Stimulated activated CD4-positive, alpha-beta T cell treated with anti-CD3 and anti-CD28 coated beads, Interleukin-1b, Interleukin-23, amount 100 ng/mL, for 24 hours (primary cell): ENCODE results near the gene ARHGAP15.

Experiments
- DNase-seq, 4 experiments: peaks; one replicate each; pipeline ENCODE4 v3.0.0-alpha.2; 2020; ENCODE audit warnings: low read depth in 4 of 4, low spot score in 1 of 4

The ARHGAP15 gene

DNA sequence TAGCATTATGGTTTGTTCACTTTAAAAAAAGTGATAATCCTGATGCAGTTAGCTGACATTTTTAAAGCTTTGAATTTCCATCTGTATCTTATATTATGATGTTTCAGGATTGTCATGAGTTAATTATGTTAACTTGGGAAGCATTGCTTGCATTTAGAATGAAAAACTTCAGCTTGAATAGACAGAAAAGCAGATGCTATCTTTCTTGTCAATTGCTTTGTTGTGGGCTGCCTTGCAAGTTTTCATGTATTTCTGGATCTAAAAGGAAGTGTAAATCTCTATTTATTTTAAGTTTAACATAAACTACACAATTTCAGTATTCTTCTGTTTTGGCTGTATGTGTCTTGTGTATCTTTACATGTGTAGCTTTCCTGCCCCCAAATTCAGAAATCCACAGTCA lies 479.5 kb downstream of the ARHGAP15 start:
- no peak for DNase-seq

DNA sequence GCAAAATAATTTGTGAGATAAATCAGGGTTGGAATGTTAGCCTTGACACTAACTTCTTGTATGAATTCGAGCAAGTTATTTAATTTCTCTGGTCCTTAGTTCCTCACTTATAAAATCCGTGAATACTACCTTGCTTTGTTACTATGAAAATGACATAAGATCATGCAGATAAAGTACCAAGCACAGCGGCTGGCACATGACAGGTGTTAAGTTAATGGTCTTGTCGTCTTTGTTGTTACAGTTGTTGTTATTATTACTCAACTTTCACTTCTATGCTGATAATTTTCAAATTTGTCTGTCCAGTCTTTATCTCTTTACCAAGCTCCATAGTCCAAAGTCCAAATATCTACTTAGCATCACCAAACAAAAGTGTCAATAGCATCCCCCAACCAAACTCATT lies 482.1 kb downstream of the ARHGAP15 start:
- no peak for DNase-seq

DNA sequence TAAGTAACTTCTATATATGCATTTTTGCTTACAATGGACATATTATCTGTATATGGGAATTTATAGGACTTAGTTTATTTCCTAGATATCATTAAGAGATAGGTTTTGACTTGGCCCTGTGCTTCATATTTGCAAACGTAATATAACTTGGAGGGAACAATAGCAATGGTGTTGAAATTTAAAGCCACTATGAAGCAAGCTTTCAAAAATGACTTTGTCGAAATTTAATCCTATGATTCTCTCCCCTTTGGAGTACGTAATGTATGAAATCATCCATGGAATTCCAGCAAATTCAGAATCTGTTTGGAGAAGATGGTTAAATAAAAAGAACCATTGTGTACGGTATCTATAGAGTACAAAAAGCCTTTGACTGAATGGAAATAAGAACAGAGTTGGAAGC lies 486.3 kb downstream of the ARHGAP15 start:
- no peak for DNase-seq

DNA sequence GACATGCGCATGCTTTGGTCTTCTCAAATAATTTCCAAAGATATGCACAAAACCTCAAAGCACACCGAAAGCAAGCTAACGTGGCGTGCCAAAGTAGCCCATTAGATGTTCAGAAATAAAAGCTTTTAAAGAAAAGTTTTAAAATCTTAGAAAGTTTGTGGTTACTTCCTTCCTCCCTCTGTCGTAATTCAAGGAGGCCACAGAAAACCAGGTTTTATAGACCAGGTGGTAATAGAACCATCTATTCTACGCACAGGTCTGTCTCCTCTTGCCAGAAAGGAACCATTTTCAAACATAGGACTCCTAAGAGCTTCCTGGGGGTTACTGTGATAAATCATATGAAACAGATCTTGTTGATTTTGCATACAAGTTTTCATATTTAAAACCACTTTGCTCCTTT lies 487.2 kb downstream of the ARHGAP15 start:
- DNase-seq = no peak

DNA sequence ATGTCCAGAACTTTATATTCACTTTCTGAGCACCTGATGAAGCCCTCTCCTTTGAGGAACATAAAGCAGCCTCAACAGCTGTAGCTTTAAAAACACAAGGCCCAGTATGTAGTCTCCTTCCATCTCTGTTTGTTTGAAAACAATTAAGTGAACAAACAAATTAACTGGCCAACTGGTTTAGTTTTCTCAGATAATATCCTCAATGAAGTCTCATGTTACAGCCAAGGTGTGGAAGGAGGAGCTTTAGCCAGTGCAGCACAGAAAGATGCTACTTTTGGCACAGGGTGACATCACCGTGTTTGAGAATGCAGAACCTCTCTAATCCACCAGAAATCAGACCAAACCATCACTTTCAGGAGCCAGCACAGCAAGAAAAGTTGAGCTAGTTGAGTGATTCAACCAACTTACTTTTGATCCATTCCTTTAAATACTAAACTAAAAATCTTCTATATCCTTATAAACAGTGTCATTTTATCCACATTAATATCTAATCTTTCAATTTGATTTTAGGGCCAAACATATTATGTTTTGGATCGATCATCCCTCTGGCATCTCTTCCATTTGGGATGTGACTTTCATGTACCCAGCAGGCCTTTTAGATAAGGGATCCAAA lies 488.7 kb downstream of the ARHGAP15 start:
- DNase-seq = no peak

DNA sequence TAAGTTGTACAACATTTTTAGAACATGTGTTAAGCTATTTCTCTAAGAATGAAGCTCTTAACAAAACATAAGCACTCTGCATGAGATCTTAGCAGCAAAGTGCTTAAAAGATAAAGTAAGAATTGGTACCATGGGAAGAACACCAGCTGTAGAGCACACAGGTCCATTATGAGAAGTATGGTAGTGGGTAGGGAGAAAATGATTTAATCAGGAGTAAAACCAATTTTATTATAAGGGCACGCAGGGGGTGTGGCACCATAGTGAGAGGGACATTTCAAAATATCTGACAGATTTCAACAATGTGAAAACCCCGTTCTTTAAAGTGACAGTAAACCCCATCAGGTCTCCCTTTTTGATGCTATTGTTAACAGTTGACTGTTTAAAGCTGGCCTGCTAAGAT lies 492.9 kb downstream of the ARHGAP15 start:
- no peak for DNase-seq

DNA sequence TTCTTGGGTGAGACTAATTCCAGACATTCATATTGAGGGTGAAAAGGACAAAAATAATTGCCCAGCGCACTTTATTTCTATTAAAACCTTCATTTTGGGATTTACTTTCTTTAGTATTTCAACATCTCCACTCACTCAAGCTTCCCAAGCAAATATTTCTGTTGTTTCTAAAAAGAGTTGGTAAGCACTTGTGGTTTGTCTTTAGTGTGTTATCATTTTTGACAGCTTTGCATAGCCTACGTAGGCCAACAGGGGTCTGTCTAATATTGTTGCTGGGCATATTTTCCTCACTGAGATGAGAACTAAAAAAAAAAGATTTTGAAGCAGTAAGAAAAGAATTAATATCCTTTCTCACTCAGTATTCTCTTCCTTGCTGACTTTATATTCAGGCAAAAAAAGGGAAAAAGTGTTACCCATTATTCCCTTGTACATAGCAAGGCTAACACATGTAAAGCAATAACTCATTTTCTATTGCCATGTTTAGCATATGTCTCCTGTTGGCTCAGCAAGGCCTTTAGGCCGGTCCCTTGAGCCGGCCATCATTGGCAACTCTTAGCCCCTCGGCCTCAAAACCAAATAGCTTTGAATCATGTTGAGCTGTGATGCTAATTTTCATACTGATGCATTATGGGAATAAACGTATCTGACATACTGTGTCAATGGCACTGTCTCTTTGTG lies 494.2 kb downstream of the ARHGAP15 start:
- DNase-seq = no peak

DNA sequence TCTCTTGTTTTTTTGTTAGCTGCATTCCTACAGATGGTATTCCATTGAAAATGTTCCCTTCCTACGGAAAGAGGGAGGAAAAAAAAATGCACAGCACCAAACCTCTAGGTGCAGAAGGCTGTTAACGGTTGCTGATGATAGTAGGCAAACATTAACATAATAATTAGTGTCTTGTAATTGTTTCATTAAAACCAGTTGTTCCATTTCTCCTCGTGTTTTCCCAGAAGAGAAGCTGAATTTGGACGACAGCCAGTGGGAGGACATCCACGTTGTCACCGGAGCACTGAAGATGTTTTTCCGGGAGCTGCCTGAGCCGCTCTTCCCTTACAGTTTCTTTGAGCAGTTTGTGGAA lies 494.7 kb downstream of the ARHGAP15 start:
- DNase-seq = no peak

DNA sequence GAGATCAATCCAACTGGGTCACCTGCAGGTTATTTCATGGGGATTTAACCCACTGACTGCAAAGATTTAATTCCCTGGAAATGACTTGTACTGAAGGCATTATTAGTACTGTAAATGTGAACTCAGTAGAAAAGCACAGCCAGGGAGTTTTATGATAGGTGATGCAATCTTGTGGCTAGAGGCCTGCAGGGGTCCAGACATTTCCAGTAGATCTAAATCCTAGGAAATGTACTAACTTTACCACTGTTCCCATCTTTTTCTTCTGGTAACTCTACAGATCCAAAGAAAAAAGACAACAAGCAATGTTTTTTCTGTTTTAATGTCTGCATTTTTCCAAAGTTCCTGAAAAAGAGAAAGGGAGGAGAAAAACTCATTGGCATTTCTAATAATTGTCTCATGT lies 500.1 kb downstream of the ARHGAP15 start:
- no peak for DNase-seq

DNA sequence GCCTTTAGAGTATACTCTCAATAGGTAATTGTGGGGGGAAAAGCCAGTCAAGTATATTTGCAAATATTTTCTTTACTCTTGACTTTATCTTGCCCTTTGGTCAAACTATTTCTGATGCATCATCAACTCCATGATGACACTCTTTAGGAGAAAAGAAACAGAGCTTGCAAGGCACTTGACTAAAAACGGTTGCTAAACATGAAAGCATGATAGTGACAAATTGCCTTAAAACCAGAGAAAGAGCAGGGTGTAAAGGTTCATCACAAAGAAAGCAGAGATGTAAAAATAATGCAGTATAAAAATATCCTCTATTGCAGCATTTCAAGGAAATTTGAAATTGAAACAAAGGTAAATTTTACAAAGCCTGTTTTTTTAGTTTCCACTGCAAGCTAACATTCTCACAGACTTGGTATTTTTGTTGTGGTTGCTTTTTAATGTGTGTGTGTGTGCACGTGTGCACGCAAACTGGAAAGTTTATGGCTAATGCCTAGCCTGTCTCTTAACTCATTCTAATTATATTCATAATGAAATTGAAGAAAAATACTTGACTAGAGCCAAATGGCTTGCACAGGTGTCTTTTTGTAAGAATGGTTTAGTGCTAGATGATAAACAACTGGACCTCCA lies 503.6 kb downstream of the ARHGAP15 start:
- no peak for DNase-seq

DNA sequence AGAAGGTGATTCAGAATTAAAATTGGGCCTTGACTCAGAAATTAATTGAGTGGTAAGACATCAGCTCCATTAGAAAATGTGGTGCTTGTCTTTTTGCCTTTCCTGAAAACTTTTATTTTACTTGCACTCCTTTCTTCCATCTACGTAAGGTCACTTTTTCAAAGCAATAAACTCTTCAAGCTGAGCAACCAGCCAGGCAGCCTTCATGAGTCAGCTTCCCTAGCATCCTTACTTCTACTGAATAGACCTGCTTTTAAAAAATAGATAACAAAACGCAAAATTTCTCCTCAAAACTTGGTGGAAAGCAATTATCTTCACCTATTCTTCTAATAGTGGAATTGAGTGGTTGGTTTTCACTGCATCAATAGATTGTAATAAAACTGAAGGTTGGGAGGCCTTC lies 504.2 kb downstream of the ARHGAP15 start:
- DNase-seq = no peak

DNA sequence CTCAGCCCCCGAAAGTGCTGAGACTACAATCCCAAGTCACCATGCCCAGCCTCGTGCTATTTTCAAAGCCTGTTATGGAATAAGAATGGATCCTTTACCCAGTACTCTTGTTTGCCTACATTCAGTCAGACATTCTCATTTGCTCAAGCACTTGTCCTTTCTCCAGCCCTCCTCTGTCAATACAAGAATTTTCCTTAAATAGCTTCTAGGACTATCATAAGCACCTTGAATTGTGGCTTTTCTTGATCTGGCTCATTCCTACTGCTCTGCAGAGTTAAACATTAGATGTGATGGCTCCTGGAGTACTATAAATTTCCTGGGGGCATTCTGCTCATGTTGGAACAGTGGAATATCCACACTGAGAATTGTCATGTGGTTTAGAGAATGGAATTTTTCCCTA lies 506.1 kb downstream of the ARHGAP15 start:
- no peak for DNase-seq

DNA sequence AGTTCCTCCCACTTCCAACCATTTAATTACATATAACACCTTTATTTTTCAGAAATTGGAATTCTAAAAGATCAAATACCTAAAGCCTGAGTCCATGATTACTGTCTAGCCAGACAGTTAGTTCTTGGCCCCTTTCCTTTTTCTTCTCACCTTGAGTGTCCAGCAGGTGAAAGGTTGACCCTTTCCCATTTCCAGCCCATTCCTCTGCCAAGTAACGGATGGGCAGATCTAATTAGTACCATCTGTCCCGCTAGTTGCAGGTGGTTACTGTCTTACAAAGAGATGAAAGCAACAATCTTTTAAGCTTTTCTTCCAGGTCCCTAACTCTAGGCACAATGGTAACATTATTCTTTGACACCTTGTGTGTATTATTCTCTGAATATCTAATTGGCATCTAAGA lies 506.7 kb downstream of the ARHGAP15 start:
- DNase-seq = no peak

DNA sequence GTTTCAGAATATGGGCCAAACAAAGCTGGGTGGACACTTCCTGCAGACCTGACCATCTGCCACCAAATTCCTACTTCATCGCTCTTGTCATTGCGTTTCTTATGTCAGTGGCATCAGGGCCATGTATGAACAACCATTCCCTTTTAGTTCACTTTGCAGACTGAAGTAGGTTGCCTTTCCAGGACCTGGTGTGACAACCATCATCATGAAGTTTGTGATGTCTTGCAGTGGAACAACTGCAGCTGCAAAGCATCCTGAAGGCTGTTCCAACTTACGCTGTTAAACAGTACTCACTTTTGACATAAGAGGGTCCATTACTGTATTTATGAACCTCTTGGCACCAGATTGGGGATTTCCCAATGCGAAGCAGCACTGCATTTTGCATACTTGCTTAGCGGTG lies 511.6 kb downstream of the ARHGAP15 start:
- no peak for DNase-seq

DNA sequence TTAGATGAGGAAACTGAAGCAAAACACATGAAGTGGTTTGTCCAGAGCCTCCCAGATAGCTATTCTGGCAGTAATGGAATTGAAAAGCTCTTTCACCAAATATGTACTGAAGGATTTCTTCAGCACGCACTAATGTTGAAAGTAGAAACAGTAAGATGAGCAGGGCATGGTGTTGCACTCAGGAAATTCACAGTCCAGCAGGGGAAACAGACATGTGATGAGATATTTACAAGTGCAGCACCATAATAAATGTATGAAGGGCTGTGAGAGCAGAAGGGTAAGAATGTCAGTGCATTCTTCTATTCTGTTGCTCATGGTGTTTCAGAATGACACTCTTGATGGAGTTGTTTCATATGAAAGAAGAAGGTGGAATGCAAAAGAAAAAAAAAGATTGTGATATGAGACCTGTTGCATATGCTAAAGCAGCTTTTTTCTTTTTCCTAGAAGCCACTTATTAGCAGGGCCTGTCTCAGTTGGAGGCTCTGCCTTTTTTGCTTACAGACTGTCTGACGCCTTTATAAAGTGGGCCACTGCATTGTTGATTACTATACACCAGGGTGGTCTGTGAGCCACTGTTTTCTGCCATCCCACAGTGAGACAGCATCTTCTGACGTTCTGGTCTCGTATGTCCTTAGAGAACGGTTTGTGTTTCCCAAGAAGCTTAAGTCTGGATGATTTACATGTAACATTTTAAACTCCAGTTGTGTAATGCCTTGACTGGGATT lies 516.9 kb downstream of the ARHGAP15 start:
- DNase-seq = no peak

DNA sequence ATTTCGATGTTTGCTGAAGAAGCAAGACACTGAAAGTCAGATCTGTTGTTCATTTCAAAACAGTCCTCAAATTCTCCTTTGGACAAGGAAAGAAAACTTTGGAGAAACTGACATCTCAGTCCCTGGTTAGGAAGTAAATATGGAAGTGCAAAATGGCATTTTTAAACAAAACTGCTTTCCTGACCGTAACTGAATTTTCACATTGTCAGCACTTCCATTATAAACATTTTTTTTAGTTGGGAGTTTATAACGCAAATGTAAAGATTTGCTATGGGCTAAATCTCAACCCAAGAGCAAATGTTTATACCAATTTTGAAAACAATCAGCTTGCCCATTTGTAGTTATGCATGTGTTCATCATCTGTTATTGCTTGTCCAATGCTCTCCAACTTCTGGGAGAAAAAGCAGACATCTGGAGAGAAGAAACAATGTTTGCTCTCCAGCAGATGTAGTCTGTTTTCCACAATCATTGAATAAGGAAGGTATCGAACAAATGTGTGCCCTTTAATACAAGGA lies 520.1 kb downstream of the ARHGAP15 start:
- no peak for DNase-seq

DNA sequence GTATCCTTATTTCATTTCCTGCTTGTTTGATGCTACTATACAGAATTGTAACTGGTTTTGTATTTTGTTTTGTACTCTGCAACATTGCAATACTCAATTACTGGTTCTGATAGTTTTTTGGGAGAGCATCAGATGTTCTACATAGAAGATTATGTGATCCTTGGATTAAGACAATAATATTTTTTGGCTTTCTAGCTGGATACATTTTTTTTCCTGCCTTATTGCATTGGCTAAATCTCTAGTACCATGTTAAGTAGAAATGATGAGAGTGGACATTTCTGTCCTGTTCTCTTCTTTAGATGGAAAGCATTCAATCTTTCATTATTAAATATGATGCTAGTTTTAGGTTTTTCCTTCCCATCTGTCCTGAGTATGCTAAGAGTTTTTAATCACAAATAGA lies 523.5 kb downstream of the ARHGAP15 start:
- DNase-seq = no peak

DNA sequence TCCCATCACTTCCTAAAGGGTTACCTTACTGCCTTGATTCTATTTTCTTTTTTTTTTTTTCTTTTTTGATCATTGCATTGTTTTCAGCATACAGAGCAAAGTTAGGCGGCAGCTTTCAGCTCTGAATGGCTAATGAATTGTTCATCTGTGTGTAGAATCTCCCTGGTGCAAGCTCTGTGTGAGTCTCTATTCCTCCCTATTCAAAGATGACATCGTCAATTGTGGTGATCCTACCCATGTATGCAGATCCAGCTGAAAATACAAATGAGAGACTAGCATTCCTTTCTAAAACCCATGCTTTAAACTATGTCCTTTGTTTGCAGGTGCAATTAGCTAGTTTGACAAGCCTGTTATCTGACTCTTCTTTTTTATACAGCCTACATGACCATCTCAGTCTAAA lies 539.0 kb downstream of the ARHGAP15 start:
- DNase-seq = no peak

DNA sequence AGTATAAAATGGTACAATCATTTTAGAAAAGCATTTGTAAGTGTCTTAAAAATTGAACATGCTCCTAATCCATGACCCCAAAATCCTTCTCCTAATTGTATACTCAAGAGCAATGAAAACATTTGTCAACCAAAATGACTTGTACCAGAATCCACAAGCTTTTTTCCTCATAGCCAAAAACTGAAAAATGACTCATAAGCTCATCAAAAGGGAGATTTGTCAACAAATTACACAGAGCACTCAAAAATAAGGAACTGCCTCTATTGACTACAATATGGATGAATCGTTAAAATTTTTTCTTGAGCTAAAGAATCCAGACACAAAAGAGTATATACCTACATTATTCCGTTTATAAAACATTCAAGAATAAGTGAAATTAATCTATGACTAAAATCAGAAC lies 544.8 kb downstream of the ARHGAP15 start:
- DNase-seq = no peak

DNA sequence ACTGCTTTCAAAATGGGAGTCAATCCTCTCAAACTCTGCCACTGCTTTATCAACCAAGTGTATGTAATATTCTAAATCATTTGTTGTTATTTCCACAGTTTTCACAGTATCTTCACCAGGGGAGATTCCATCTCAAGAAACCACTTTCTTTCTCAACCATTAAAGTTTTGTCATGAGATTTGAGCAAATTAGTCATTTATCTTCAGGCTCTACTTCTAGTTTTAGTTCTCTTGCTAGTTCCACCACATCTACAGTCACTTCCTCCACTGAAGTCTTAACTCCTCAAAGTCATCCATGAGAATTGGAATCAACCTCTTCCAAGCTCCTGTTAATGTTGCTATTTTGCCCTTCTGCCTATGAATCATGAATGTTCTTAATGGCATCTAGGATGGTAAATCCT lies 545.8 kb downstream of the ARHGAP15 start:
- no peak for DNase-seq

DNA sequence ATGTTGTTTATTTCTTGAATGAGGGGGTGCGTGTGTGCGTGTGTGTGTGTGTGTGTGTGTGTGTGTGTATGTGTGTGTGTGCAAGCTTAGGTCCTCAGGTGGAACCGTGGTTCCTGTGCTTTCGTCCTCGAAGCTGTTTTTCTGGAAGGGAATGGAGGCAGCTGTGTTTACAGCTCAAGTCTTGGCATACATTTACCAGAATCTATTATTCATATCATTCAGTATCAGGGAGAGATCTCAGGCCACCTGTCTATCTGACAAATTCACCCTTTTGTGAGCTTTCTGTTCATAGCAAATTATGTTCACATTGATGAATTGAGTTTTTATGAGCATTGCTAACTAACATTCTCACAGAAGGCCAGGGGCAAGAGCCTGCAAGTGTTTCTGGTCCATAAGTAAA lies 550.4 kb downstream of the ARHGAP15 start:
- DNase-seq = no peak

DNA sequence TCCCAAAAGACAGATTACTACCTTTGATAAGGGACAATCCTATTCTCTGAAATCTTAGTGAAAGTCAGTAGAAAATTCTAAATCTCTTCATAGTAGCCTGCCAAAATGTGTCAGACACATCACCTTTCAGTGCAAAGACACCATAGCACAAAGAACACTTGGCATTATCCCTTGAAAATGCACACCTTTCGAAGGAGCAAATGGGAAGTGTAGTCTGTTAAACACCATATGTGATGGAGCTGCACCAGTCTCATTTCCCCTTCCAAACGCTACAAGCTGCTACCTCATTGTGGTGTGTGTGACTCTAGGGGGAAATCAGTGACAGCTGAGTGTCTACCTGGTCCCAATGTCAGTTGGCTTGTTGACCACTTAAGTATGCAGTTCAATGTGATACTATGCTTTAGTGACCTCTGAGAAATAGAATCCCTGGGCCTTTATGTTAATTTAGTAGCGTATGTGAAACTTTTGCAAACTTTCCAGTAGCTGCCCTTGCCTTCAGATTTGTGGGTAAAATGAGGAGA lies 551.7 kb downstream of the ARHGAP15 start:
- DNase-seq = no peak
